GM13977 (cell line): Measurements from ENCODE around the gene MARCKSL1.

ENCODE experiments used
- DNase-seq: peaks from one replicate; pipeline ENCODE4 v3.0.0; 2012; ENCODE audit warnings: low spot score
- in situ Hi-C: fragments of 300-500 bp; cut with MboI; formaldehyde crosslinking; loops from one replicate; pipeline ENCODE4 v1.12.0; 2022; ENCODE audit warnings: low sequenced_read_pairs, low pct_unique_long_range_greater_than_20kb, mixed read lengths, inconsistent platforms; ENCODE audit not compliant: unreplicated experiment
- TF ChIP-seq, protein P1 (sequence below): IDR thresholded peaks from 2 replicates; pipeline ENCODE4 v1.5.1; 2012; ENCODE audit warnings: mild to moderate bottlenecking, control low read depth; ENCODE audit not compliant: insufficient read depth; ENCODE audit errors: extremely low read depth, missing control alignments

Gene MARCKSL1

DNA sequence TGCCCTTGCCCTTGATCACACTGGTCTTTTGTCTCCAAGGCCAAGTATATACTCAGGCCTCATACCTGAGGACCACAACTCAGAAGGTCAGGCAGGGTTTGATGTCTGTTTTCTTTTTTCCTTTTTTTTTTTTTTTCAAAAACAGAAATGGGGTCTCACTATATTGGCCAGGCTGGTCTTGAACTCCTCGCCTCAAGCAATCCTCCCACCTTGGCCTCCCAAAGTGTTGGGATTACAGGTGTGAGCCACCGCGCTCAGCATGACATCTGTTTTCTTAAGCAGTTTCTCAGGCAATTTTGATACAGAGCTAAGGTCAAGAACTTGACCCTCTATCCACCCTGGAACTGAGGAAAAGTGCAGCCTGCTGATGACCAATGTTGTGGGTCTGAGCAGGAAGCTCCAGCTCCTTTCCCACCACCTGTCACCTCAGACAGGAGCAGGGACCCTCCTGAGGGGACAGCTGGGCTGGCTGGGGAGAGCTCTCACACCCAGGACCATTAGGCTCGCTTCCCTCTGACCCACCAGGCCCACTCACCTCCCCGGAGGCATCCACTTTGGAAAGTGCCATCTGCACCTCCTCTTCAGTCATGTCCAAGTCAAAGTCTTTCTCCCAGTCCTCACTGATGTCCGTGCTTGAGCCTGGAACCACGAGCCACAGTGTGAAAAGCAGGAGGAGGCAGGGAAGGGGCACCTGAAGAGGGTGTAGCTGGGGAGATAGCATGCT lies 32.0 kb upstream of the MARCKSL1 start:
- TF ChIP-seq, protein P1, sequence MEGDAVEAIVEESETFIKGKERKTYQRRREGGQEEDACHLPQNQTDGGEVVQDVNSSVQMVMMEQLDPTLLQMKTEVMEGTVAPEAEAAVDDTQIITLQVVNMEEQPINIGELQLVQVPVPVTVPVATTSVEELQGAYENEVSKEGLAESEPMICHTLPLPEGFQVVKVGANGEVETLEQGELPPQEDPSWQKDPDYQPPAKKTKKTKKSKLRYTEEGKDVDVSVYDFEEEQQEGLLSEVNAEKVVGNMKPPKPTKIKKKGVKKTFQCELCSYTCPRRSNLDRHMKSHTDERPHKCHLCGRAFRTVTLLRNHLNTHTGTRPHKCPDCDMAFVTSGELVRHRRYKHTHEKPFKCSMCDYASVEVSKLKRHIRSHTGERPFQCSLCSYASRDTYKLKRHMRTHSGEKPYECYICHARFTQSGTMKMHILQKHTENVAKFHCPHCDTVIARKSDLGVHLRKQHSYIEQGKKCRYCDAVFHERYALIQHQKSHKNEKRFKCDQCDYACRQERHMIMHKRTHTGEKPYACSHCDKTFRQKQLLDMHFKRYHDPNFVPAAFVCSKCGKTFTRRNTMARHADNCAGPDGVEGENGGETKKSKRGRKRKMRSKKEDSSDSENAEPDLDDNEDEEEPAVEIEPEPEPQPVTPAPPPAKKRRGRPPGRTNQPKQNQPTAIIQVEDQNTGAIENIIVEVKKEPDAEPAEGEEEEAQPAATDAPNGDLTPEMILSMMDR: no peak
- no peak for DNase-seq
- in situ Hi-C loops: no loop called here

DNA sequence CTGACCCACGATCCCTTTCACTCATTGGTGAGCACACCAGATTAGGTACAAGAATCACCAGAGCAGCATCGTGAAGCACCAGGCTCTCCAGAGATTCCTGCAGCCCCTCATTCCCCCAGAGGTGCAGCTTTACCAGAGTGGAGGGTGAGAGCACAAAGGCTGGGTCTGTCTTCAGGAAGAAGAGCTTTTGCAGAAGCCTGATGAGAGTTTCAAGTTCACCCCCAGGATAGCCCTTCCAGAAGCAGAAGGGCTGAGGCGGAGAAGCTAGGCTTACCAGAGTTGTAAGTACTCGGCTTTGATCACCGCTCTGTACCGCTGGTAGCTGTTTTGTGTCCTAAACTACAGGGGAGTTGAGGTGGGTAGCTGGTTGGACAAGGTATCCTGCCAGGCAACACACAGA lies 29.4 kb upstream of the MARCKSL1 start:
- in situ Hi-C loops: no loop called here

DNA sequence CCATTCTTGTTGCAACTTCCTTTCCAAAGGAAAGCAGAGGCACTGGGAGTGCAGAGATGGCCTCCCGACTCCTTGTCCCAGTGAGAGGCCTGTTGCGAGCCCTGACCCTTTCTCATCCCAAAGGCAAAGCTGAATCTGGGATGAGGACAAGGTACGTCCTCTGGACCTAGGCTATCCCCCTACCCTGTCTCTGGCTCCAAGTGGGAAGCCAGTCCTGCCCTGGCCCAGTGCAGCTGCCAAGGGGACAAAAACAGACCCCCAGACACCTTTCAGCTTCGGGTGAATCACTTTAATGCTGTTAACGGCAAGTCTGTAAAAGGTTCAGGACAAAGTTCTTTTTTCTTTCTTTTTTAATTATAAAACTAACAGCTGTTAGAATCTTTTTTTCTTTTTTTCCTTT lies 28.8 kb upstream of the MARCKSL1 start:
- in situ Hi-C loops: no loop called here
- TF ChIP-seq, protein P1: no peak
- DNase-seq: no peak

More for the DNA sequence above, 29.4 kb upstream of the MARCKSL1 start:
- DNase-seq: no peak
- TF ChIP-seq, protein P1: no peak

DNA sequence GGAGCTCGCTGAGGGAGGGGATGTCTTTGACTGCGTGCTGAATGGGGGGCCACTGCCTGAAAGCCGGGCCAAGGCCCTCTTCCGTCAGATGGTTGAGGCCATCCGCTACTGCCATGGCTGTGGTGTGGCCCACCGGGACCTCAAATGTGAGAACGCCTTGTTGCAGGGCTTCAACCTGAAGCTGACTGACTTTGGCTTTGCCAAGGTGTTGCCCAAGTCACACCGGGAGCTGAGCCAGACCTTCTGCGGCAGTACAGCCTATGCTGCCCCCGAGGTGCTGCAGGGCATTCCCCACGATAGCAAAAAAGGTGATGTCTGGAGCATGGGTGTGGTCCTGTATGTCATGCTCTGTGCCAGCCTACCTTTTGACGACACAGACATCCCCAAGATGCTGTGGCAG lies 27.7 kb upstream of the MARCKSL1 start:
- TF ChIP-seq, protein P1: no peak
- in situ Hi-C loops: no loop called here
- no peak for DNase-seq

DNA sequence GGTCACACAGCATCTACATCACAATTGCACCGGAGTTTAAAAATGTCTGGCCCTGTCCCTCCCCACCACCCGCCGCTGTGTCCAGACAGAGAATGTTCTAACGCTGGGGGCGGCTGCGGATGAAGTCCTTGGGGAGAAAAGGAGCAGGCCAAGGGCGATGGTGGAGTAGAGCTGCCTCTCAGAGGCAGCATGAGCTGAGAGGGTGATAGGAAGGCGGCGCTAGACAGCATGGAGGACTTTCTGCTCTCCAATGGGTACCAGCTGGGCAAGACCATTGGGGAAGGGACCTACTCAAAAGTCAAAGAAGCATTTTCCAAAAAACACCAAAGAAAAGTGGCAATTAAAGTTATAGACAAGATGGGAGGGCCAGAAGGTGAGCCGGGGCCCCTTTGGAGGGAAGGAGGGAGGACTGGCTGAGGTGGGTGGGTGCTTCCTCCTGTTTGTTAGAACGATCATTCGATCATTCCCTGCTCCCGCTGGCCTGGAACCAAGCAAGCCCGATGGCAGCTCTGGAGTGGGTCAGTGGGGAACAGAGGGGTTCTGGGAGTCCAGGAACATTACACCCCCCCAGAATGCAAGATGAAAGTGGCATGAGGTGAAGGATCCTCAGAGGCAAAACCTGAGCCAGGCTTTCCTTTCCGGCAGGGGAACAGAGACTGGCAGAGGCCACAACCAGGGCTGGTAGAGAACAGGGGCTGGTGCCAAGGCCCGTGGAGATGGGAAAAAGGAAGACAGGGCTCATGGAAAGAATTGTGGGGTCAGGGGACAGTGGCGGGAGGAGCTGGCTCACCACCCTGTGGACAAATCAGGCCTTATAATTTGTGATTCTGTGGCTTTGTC lies 26.7 kb upstream of the MARCKSL1 start, which contains the start of the genes FAM229A and TSSK3:
Gene FAM229A, minus strand, starts transcription at position 12 of the 840 bp plus-strand sequence. CDS start 394 bp downstream, outside the sequence.
Gene TSSK3, plus strand, starts transcription at position 66 of the 840 bp plus-strand sequence. Its CDS starts 163 bp downstream, at position 229.
- in situ Hi-C loops: no loop called here
- TF ChIP-seq, protein P1: no peak
- DNase-seq: no peak

DNA sequence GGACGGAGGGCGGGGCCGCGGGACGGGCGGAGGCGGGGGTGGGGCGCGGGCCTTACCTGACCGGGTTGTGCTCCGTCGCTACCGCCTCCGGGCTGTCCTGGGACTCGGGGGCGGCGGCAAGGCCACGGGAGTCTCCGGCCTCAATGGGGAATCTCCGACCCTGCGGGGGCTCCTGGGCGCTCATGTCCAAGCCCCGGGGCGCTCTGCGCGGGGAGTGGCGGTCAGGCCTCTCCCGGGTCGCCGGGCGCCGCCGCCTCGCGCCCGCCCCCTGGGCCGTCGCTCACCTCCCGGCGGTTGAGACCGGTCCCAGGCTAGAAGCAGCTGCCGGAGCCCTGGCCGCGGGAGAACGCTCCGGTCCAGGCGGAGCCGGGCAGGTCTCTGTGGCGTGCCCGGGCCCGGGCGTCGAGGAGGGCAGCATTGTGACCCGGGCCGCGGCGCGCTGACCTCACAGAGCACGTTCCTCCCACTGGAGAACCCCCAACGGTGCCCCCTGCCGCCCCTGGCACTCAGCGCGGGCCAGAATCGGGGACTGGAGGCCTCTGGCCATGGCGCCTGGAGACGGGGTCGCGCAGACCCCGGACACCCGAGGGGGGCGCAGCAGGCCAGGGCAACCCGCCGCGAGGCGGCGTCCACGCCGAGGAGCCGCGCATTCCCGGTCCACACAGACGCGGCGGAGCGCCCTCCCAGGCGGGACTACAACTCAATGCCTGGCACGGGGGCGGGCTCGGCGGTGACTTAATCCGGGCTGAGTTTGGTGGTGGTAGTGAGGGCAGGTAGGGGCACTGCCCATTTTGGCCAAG lies 25.8 kb upstream of the MARCKSL1 start:
- in situ Hi-C loops: no loop called here
- TF ChIP-seq, protein P1: peak; percentile 43
- peak; percentile 65 for DNase-seq
